SK-N-SH treated with all-trans-retinoic acid at 6 μM for 48 hours (cell line): ENCODE results near the gene EIF3CL.
"Not testable (repeated sequence)": the region's sequence is repeated elsewhere in the genome, so short reads cannot be mapped to it uniquely, and the experiment has no call there.

ENCODE experiments used
- CSDC2 ChIP-seq: fragments of 250-450 bp; sonication (Bioruptor Pico); IDR thresholded peaks from 2 replicates; pipeline ENCODE4 v1.5.0; 2020; ENCODE audit warnings: mild to moderate bottlenecking, moderate library complexity
- ESRRG ChIP-seq: fragments of 250-450 bp; sonication (Bioruptor Pico); IDR thresholded peaks from 2 replicates; pipeline ENCODE4 v1.6.1; 2021; ENCODE audit warnings: mild to moderate bottlenecking
- GLIS3 ChIP-seq: fragments of 250-450 bp; sonication (Bioruptor Pico); IDR thresholded peaks from 2 replicates; pipeline ENCODE4 v1.5.0; 2020; ENCODE audit warnings: mild to moderate bottlenecking, moderate library complexity
- RARB ChIP-seq: fragments of 250-450 bp; sonication (Bioruptor Pico); IDR thresholded peaks from 2 replicates; pipeline ENCODE4 v1.8.0; 2021; ENCODE audit warnings: mild to moderate bottlenecking, moderate library complexity
- SNAI2 ChIP-seq: fragments of 250-450 bp; sonication (Bioruptor Pico); IDR thresholded peaks from 2 replicates; pipeline ENCODE4 v1.5.0; 2020; ENCODE audit warnings: mild to moderate bottlenecking, moderate library complexity
- TSHZ2 ChIP-seq: fragments of 250-450 bp; sonication (Bioruptor Pico); IDR thresholded peaks from 2 replicates; pipeline ENCODE4 v1.5.0; 2020; ENCODE audit warnings: mild to moderate bottlenecking, moderate library complexity
- ZC3H10 ChIP-seq: fragments of 250-450 bp; sonication (Bioruptor Pico); IDR thresholded peaks from 2 replicates; pipeline ENCODE4 v1.5.1; 2021; ENCODE audit warnings: mild to moderate bottlenecking, moderate library complexity
- ZFP3 ChIP-seq: fragments of 250-450 bp; sonication (Bioruptor Pico); IDR thresholded peaks from 2 replicates; pipeline ENCODE4 v1.5.0; 2020; ENCODE audit warnings: mild to moderate bottlenecking, moderate library complexity
- ZNF565 ChIP-seq: fragments of 450-650 bp; formaldehyde crosslinking; conservative IDR thresholded peaks from 2 replicates; pipeline ENCODE4 v1.5.0; 2020; ENCODE audit warnings: low read depth, mild to moderate bottlenecking, moderate library complexity
- ZNF70 ChIP-seq: fragments of 450-650 bp; formaldehyde crosslinking; IDR thresholded peaks from 2 replicates; pipeline ENCODE4 v1.5.0; 2020; ENCODE audit warnings: mild to moderate bottlenecking, moderate library complexity
- TF ChIP-seq, protein P1 (sequence below): fragments of 250-450 bp; sonication (Bioruptor Pico); IDR thresholded peaks from 2 replicates; pipeline ENCODE4 v1.8.0; 2020; ENCODE audit warnings: mild to moderate bottlenecking, moderate library complexity, borderline replicate concordance
- TF ChIP-seq, protein P2 (sequence below): fragments of 250-450 bp; sonication (Bioruptor Pico); IDR thresholded peaks from 2 replicates; pipeline ENCODE4 v1.8.0; 2021; ENCODE audit warnings: low read depth, mild to moderate bottlenecking, moderate library complexity, borderline replicate concordance
- TF ChIP-seq, protein P3 (sequence below): fragments of 250-450 bp; sonication (Bioruptor Pico); IDR thresholded peaks from 2 replicates; pipeline ENCODE4 v1.5.1; 2020; ENCODE audit warnings: low read depth, mild to moderate bottlenecking, moderate library complexity

DNA sequence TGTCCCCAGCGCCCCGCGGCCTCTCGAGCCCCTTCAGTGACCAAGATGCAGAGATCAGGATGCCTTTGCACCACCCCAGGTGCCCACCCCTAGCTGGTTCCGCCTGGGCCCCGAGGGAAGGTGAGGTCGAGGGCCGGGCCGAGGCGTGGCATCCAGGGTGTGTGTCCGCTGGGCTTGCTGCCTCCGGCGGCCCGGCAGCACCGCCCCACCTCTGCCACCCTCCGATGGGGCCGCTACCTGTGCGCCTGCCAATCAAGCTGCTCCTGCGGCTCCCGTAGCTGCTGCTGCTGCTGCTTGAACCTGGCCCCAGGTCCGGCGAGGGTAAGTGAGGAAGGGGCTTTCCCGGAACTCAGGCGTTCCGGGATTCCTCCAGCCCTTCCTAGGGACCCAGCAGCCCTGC is 29.4 kb downstream of the EIF3CL start:
- TF ChIP-seq ZC3H10 (CRISPR knock-in tag); CSDC2 (CRISPR knock-in tag); ESRRG (CRISPR knock-in tag); SNAI2 (CRISPR knock-in tag); ZFP3 (CRISPR knock-in tag); TSHZ2 (CRISPR knock-in tag); RARB (CRISPR knock-in tag); GLIS3 (CRISPR knock-in tag); ZNF70 (CRISPR knock-in tag); ZNF565: not testable (repeated sequence)
- TF ChIP-seq, protein P1, sequence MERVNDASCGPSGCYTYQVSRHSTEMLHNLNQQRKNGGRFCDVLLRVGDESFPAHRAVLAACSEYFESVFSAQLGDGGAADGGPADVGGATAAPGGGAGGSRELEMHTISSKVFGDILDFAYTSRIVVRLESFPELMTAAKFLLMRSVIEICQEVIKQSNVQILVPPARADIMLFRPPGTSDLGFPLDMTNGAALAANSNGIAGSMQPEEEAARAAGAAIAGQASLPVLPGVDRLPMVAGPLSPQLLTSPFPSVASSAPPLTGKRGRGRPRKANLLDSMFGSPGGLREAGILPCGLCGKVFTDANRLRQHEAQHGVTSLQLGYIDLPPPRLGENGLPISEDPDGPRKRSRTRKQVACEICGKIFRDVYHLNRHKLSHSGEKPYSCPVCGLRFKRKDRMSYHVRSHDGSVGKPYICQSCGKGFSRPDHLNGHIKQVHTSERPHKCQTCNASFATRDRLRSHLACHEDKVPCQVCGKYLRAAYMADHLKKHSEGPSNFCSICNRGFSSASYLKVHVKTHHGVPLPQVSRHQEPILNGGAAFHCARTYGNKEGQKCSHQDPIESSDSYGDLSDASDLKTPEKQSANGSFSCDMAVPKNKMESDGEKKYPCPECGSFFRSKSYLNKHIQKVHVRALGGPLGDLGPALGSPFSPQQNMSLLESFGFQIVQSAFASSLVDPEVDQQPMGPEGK (CRISPR knock-in tag): not testable (repeated sequence)
- TF ChIP-seq, protein P2, sequence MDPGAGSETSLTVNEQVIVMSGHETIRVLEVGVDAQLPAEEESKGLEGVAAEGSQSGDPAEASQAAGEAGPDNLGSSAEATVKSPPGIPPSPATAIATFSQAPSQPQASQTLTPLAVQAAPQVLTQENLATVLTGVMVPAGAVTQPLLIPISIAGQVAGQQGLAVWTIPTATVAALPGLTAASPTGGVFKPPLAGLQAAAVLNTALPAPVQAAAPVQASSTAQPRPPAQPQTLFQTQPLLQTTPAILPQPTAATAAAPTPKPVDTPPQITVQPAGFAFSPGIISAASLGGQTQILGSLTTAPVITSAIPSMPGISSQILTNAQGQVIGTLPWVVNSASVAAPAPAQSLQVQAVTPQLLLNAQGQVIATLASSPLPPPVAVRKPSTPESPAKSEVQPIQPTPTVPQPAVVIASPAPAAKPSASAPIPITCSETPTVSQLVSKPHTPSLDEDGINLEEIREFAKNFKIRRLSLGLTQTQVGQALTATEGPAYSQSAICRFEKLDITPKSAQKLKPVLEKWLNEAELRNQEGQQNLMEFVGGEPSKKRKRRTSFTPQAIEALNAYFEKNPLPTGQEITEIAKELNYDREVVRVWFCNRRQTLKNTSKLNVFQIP (CRISPR knock-in tag): not testable (repeated sequence)
- TF ChIP-seq, protein P3, sequence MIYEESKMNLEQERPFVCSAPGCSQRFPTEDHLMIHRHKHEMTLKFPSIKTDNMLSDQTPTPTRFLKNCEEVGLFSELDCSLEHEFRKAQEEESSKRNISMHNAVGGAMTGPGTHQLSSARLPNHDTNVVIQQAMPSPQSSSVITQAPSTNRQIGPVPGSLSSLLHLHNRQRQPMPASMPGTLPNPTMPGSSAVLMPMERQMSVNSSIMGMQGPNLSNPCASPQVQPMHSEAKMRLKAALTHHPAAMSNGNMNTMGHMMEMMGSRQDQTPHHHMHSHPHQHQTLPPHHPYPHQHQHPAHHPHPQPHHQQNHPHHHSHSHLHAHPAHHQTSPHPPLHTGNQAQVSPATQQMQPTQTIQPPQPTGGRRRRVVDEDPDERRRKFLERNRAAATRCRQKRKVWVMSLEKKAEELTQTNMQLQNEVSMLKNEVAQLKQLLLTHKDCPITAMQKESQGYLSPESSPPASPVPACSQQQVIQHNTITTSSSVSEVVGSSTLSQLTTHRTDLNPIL: not testable (repeated sequence)
